GM18511 (cell line): ENCODE measurements around the gene PTPRM.

Experiments used
- ATAC-seq: cut with Tn5 transposase; IDR thresholded peaks from one replicate; pipeline ENCODE4 v1.9.1; 2021; ENCODE audit warnings: mild to moderate bottlenecking, moderate library complexity; ENCODE audit not compliant: unreplicated experiment

Gene PTPRM

GRCh38 chr18:7663366-7664312, 96.5 kb downstream of the PTPRM start:
- ATAC-seq, result no peak

DNA sequence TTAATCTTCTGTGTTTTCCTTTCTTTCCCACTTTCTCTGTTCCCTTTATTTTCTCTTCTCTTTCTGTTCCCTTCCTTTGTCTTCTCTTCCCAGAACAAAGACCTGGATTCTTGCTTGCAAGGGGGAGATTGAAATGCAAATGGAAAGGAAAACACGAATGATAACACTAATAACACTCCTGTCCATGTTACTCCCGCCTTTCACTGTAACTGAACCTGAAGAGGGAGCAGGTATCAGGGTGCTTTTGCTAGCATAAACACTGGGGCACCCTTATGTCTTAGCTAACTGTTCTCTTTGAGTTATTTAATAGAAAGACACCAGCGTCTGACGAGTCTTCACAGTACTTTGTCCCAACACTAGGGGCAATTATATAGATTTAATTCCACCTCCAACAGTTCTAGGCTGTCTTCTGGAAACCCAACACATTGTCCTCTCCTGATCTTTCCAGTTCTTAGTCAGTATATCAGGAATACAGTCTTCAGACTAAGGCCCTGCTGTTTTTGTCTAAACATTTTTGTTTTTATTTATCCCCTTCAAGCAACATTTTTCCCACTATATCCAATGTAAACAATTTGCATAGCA, 99.2 kb downstream of the PTPRM start:
- ATAC-seq, result no peak

GRCh38 chr18:7668392-7668791, 101.3 kb downstream of the PTPRM start:
- no peak for ATAC-seq

DNA sequence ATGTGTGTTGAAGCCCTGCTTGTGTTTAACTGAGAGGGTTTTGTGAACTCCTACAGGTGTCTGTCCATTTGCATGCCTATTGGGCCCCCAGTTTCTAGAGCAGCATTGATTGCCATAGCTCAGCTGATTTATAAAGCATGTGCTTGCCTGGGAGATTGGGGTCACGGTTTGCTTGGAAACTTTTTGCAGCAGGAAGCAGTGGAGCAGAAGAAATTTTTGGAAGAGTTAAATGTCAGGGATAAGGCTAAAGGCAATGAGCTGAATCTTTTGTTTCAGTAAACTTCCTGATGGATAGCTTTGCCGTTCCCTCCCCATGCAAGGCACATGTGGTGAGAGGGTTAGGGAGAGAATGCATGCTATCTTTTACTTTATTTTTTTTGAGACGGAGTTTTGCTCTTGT, 102.2 kb downstream of the PTPRM start:
- ATAC-seq, result no peak

GRCh38 chr18:7671105-7671504, 104.0 kb downstream of the PTPRM start:
- no peak for ATAC-seq

DNA sequence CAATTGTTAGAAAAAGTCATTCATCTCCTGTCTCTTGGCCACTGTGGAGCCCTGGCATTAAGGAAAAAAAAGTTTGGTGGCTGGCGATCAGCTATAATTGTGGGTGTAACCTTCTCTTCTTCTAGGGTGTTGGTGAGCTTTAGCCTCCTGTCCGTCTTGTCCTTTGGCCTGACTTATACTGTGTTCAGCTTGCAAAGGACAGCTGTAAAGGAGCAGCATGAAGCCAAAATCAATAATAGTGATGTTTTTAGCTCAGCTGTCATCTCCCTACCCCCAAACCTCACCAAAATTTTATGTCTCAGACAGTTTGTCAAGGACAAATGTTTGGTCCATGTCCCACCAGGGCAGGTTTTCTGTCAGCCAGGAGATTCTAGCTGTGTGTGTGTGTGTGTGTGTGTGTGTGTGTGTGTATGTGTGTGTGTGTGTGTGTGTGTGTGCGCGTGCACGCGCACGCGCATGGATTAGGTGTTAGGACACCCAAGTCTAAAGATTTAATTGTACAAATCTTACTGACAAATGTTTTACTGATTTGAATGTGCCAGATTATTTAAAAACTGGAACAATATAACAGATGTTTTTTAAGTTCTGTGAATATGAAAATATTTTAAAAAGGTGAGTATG, 109.2 kb downstream of the PTPRM start:
- ATAC-seq, result no peak

DNA sequence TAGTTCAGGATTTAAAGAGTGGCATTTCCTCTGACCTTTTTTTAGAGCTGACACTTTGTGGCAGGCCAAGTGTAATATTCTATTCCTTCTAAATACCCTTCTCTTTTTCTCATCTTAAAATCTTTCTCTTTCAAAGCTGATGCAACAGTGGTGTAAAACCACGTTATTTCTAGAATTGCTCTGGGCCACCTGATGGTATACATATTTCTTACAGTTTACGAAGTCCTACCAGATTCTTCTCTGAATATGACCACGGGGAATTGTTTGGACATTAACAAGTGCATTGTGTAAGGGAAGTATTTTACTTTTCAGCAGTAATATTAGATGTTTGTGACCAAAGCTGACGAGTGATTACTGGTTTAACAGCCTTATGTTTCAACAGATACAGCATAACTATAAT, 109.9 kb downstream of the PTPRM start:
- ATAC-seq, result no peak

- no peak for ATAC-seq
Measured at GRCh38 chr18:7677424-7677823, 110.3 kb downstream of the PTPRM start.

GRCh38 chr18:7678389-7678788, 111.3 kb downstream of the PTPRM start:
- ATAC-seq, result no peak

DNA sequence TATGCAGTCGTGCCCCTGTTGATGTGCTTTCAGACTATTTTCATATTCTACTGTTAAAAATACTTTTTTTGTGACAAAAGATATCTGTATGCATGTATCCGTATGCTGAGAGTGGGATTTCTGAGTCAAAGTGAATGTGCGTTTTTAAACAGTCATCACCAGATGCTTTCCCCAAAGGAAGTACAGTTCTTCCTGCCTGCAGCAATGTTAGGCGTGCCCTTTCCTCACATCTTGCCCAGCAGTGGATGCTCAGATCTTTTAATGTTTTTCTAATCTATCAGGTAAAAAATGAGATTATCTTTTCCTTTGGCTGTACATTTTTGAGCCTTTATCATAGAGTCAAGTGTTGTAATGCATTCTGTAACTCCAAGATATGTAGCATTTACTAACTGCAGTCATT, 111.7 kb downstream of the PTPRM start:
- no peak for ATAC-seq

DNA sequence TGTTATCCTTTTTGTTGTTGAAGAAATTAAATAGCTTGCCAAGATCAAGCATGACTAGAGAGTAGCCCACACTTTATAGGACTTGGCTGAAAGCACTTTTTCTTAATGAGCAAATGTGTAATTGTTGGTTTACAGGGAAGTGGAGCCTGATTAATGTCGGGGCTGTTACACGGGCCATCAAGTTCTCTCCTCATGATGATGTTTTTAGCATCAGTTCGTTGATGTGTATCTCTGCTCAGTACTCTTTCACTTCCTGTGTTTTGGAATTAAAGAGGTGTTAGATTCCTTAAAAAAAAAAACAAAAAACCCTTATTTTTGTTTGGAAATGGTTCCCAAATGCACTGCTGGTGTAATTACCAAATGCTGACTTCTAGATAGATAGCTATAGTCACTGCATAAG, 114.2 kb downstream of the PTPRM start:
- ATAC-seq, result no peak

- ATAC-seq, result no peak
Measured at GRCh38 chr18:7682321-7682720, 115.2 kb downstream of the PTPRM start.

DNA sequence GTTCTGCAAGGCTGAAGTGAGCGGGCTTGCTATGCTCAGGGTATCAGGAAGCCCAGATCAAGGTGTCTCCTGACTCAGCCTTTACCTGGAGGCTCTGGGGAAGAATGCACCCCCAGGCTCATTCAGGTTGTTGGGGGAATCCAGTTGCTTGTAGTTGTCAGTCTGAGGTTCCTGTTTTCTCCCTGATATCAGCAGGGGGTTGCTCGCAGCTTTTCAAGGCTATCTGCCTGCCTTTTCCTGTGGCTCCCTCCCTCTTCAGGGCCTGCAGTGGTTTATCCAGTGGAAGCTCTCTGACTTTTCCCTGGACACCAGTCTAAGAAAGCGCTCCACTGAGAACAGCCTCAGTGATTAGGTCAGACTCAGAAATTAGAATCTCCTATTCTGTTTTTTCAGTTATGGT, 116.6 kb downstream of the PTPRM start:
- no peak for ATAC-seq

DNA sequence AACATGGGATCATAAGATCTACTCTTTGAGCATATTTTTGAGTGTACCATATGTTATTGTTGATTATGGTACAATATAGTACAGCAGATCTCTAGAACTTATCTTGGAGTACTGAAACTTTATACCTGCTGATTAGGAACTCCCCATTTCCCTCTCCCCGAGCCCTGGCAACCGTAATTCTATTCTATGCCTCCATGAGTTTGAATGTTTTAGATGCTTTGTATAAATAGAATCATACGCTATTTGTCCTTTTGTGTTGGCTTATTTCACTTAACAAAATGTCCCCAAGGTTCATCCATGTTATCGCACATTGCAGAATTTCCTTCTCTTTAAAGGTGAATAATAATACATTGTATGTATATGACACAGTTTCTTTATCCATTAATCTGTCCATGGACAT, 117.2 kb downstream of the PTPRM start:
- ATAC-seq, result no peak

GRCh38 chr18:7684966-7685365, 117.8 kb downstream of the PTPRM start:
- no peak for ATAC-seq

DNA sequence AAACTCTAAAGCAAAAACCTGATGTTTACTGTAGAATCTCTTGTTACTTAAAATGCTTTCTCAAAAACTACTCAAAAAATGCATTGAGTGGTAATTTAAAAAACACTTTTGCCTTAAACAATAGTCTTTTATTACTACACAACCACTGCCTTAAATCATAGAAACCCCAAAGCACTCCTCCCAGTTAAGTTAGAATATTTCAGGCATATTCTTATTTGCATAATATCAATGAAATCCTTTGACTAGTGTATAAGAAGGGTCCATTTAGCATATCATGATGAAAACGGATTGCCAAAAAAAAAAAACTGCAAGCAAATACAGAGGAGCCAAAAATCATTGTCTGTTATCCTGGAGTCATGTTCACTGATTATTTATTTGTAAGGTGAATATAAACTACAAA, 119.2 kb downstream of the PTPRM start:
- no peak for ATAC-seq

DNA sequence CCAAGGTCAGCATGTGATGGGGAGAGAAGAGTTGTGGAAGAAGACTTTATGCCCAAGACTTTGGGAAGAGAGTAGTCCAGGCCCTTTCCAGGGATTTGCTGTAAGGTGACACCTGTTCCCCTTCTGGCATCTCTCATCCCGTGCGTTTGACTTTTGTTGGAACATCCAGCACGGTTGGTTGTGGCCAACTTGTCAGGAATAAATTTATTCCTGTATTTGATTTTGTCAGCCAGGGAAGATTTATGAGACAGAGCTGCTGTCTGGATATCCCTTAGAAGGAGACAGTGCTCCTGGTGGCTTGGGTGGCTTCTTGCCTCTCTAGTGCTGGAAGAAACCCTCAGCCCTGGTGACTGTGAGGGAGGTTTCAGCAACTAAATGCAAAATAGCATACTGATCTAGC, 121.5 kb downstream of the PTPRM start:
- ATAC-seq, result no peak

GRCh38 chr18:7691206-7691605, 124.1 kb downstream of the PTPRM start:
- ATAC-seq, result no peak

- ATAC-seq, result no peak
Measured at GRCh38 chr18:7696780-7697179, 129.7 kb downstream of the PTPRM start.

GRCh38 chr18:7697306-7697705, 130.2 kb downstream of the PTPRM start:
- no peak for ATAC-seq

GRCh38 chr18:7711495-7711894, 144.4 kb downstream of the PTPRM start:
- no peak for ATAC-seq

GRCh38 chr18:7720395-7720794, 153.3 kb downstream of the PTPRM start:
- no peak for ATAC-seq
